Naive thymus-derived CD8-positive, alpha-beta T cell (primary cell): ENCODE results near the gene DCAF15. TPM values are rescaled to one million over a fixed set of nuclear protein-coding genes. Genes with fewer than 3 reads are reported as not detected.
A peak's percentile ranks its signal among the peaks of the same experiment; 100 is the strongest.
"Not testable (repeated sequence)": the region's sequence is repeated elsewhere in the genome, so short reads cannot be mapped to it uniquely, and the experiment has no call there.

ENCODE experiments used
- ATAC-seq, 2 donors: fragments of 150-1000 bp; cut with Tn5 transposase in 1 of 2; sonication (Bioruptor Pico), chemical (Tn5 transposase) in 1 of 2; 1 replicate in 1 of 2; 2 replicates in 1 of 2; pipeline ENCODE4 v1.10.0; 2021; ENCODE audit warnings: mild to moderate bottlenecking in 2 of 2, moderate library complexity in 2 of 2
- POLR2A ChIA-PET: fragments of 350-600 bp; sonication (Branson Sonifier 250); formaldehyde crosslinking; loops from one replicate; lab custom pipeline; 2021; ENCODE audit warnings: antibody characterized with exemption; lab: Charles Lee
- DNase-seq, 10 donors: peaks; one replicate each; pipeline versions ENCODE4 v3.0.0 to v3.0.0-alpha.2; 2020 to 2022
- H3K27ac Mint-ChIP-seq, 10 donors: one replicate each; pipeline ENCODE4 v1.8.0; 2020 to 2022; ENCODE audit warnings: mild to moderate bottlenecking in 10 of 10, mixed read lengths in 10 of 10, moderate library complexity in 4 of 10, inconsistent platforms in 1 of 10
- H3K27me3 Mint-ChIP-seq, 5 donors: one replicate each; pipeline ENCODE4 v1.8.0; 2021 to 2022; ENCODE audit warnings: mixed read lengths in 5 of 5
- H3K36me3 Mint-ChIP-seq, 3 donors: one replicate each; pipeline ENCODE4 v1.8.0; 2020 to 2022; ENCODE audit warnings: mixed read lengths in 3 of 3, mild to moderate bottlenecking in 2 of 3, inconsistent platforms in 1 of 3
- H3K4me1 Mint-ChIP-seq, 4 donors: one replicate each; pipeline ENCODE4 v1.8.0; 2021 to 2022; ENCODE audit warnings: mixed read lengths in 4 of 4
- H3K4me3 Mint-ChIP-seq, 10 donors: one replicate each; pipeline ENCODE4 v1.8.0; 2020 to 2022; ENCODE audit warnings: mild to moderate bottlenecking in 10 of 10, mixed read lengths in 10 of 10, moderate library complexity in 6 of 10, inconsistent platforms in 1 of 10
- H3K9me3 Mint-ChIP-seq, 9 donors: one replicate each; pipeline ENCODE4 v1.8.0; 2020 to 2022; ENCODE audit warnings: mixed read lengths in 9 of 9, mild to moderate bottlenecking in 3 of 9, inconsistent platforms in 1 of 9, moderate library complexity in 1 of 9
- polyA plus RNA-seq, 3 donors: library from polyadenylated mRNA; unstranded; fragments of 300-500 nt; fragmentation: Illumina TruSeq; gene quantifications; one replicate each; pipeline ENCODE4 v1.2.3, GENCODE V29; 2021
- total RNA-seq, 8 experiments: library from RNA in 2 of 8; stranded (reverse) in 2 of 8; gene quantifications; one replicate each; pipeline ENCODE4 v1.2.3 and lab custom pipeline; 2021 to 2026

Gene DCAF15
- total and polyA plus RNA-seq, 5 experiments from 2014 or later: 2.9 to 93.6 (median 6.0) TPM

- H3K4me3 Mint-ChIP-seq: no peak overlapping the region
- H3K9me3 Mint-ChIP-seq: no peaks in the 10 kb centered on the region
- peak in 1 of 2 donors; percentile 7 for ATAC-seq
- H3K4me1 Mint-ChIP-seq: peaks cover 0 to 13% (median under 1%) of the 10 kb centered on the region in 4 donors
- POLR2A ChIA-PET: interaction anchor here (1.2 to 4.4 kb wide), 3 partner anchors 10 to 68 kb away, joined by 4 to 19 read pairs (median 5); partner anchors contain the start of genes DCAF15 and IL27RA
- no peaks in the 10 kb centered on the region for H3K27me3 Mint-ChIP-seq
- peaks cover 0 to 50% (median 8%) of the 10 kb centered on the region in 3 donors for H3K36me3 Mint-ChIP-seq
- H3K27ac Mint-ChIP-seq: no peak overlapping the region
- no peak for DNase-seq
These were observed 10.6 kb downstream of the DCAF15 start for GRCh38 chr19:13962699-13963602.

- peaks cover 0 to 8% (median under 1%) of the 10 kb centered on the region in 4 donors for H3K4me1 Mint-ChIP-seq
- H3K36me3 Mint-ChIP-seq: peaks cover 0 to 47% (median 8%) of the 10 kb centered on the region in 3 donors
- H3K4me3 Mint-ChIP-seq: no peak overlapping the region
- no peaks in the 10 kb centered on the region for H3K27me3 Mint-ChIP-seq
- no peaks in the 10 kb centered on the region for H3K9me3 Mint-ChIP-seq
- DNase-seq (no peak), ATAC-seq (peak in 1 of 2 donors; percentile 5)
- POLR2A ChIA-PET: interaction anchor here (2.1 to 4.4 kb wide), 2 partner anchors 39 to 68 kb away, joined by 5 to 19 read pairs; partner anchors contain the start of gene IL27RA
- no peak overlapping the region for H3K27ac Mint-ChIP-seq
These were observed 11.3 kb downstream of the DCAF15 start for GRCh38 chr19:13963603-13964105.

GRCh38 chr19:13964776-13965175, 12.5 kb downstream of the DCAF15 start:
- peak overlapping the region in 6 of 10 donors; percentile 25 to 83 (median 54) for H3K27ac Mint-ChIP-seq
- peaks cover 0 to 3% (median 0%) of the 10 kb centered on the region in 4 donors for H3K4me1 Mint-ChIP-seq
- H3K9me3 Mint-ChIP-seq: no peaks in the 10 kb centered on the region
- no peak for DNase-seq
- no peak for ATAC-seq
- no peaks in the 10 kb centered on the region for H3K27me3 Mint-ChIP-seq
- H3K4me3 Mint-ChIP-seq: no peak overlapping the region
- H3K36me3 Mint-ChIP-seq: peaks cover 0 to 53% (median 15%) of the 10 kb centered on the region in 3 donors
- POLR2A ChIA-PET: no interaction called here

- Mint-ChIP-seq H3K27ac (peak overlapping the region in 3 of 10 donors; percentile 47 to 83 (median 62)), H3K27me3 (no peaks in the 10 kb centered on the region), H3K4me1 (no peaks in the 10 kb centered on the region), H3K36me3 (peaks cover 0 to 49% (median 16%) of the 10 kb centered on the region in 3 donors), H3K9me3 (no peaks in the 10 kb centered on the region), H3K4me3 (no peak overlapping the region)
- ATAC-seq (no peak), DNase-seq (no peak)
- POLR2A ChIA-PET: no interaction called here
These were observed 13.1 kb downstream of the DCAF15 start for GRCh38 chr19:13965377-13965896.

- DNase-seq: no peak
- Mint-ChIP-seq H3K27ac (peak overlapping the region in 1 of 10 donors; percentile 59), H3K27me3 (no peaks in the 10 kb centered on the region), H3K4me1 (no peaks in the 10 kb centered on the region), H3K4me3 (no peak overlapping the region), H3K9me3 (no peaks in the 10 kb centered on the region), H3K36me3 (peaks cover 0 to 50% (median 14%) of the 10 kb centered on the region in 3 donors)
- POLR2A ChIA-PET: no interaction called here
- ATAC-seq: no peak
These were observed 13.8 kb downstream of the DCAF15 start for GRCh38 chr19:13965926-13966683.

GRCh38 chr19:13966684-13967128, 14.4 kb downstream of the DCAF15 start:
- Mint-ChIP-seq H3K27me3 (no peaks in the 10 kb centered on the region), H3K4me1 (no peaks in the 10 kb centered on the region), H3K36me3 (peaks cover 0 to 47% (median 12%) of the 10 kb centered on the region in 3 donors), H3K9me3 (no peaks in the 10 kb centered on the region), H3K27ac (no peak overlapping the region), H3K4me3 (no peak overlapping the region)
- ATAC-seq: no peak
- DNase-seq: no peak
- POLR2A ChIA-PET: interaction anchor here (0.7 to 0.9 kb wide), 2 partner anchors 9 to 163 kb away, joined by 3 read pairs; no protein-coding TSS in a partner anchor

GRCh38 chr19:13967206-13967605, 14.9 kb downstream of the DCAF15 start:
- H3K4me1 Mint-ChIP-seq, H3K9me3 Mint-ChIP-seq, DNase-seq, H3K4me3 Mint-ChIP-seq, ATAC-seq, H3K27me3 Mint-ChIP-seq: not testable (repeated sequence)
- POLR2A ChIA-PET: interaction anchor here (0.7 to 0.9 kb wide), 2 partner anchors 9 to 162 kb away, joined by 3 read pairs; no protein-coding TSS in a partner anchor
- peaks cover 0 to 47% (median 12%) of the 10 kb centered on the region in 3 donors for H3K36me3 Mint-ChIP-seq
- peak overlapping the region in 2 of 10 donors; percentile 11 to 46 for H3K27ac Mint-ChIP-seq

GRCh38 chr19:13968383-13968935, 16.1 kb downstream of the DCAF15 start:
- no peak for DNase-seq
- H3K4me1 Mint-ChIP-seq: peaks cover 0 to 4% (median 0%) of the 10 kb centered on the region in 4 donors
- no peak overlapping the region for H3K27ac Mint-ChIP-seq
- ATAC-seq: no peak
- H3K4me3 Mint-ChIP-seq: no peak overlapping the region
- no peaks in the 10 kb centered on the region for H3K27me3 Mint-ChIP-seq
- POLR2A ChIA-PET: interaction anchor here (0.7 to 1.7 kb wide), 3 partner anchors 9 to 38 kb away, joined by 3 to 6 read pairs (median 3); partner anchors contain the start of gene RFX1
- H3K9me3 Mint-ChIP-seq: no peaks in the 10 kb centered on the region
- peaks cover 0 to 50% (median 12%) of the 10 kb centered on the region in 3 donors for H3K36me3 Mint-ChIP-seq

- peaks cover 2 to 9% (median 3%) of the 10 kb centered on the region in 4 donors for H3K4me1 Mint-ChIP-seq
- DNase-seq (no peak), ATAC-seq (no peak)
- H3K9me3 Mint-ChIP-seq: no peaks in the 10 kb centered on the region
- H3K4me3 Mint-ChIP-seq: no peak overlapping the region
- peaks cover 0 to 52% (median 12%) of the 10 kb centered on the region in 3 donors for H3K36me3 Mint-ChIP-seq
- H3K27ac Mint-ChIP-seq: peak overlapping the region in 1 of 10 donors; percentile 28
- no peaks in the 10 kb centered on the region for H3K27me3 Mint-ChIP-seq
- POLR2A ChIA-PET: interaction anchor here (0.7 to 1.7 kb wide), 5 partner anchors 10 to 406 kb away, joined by 3 to 6 read pairs (median 4); no protein-coding TSS in a partner anchor
These were observed 16.7 kb downstream of the DCAF15 start for GRCh38 chr19:13968999-13969398.

GRCh38 chr19:13969897-13970296, 17.6 kb downstream of the DCAF15 start:
- no peaks in the 10 kb centered on the region for H3K27me3 Mint-ChIP-seq
- H3K9me3 Mint-ChIP-seq: no peaks in the 10 kb centered on the region
- H3K36me3 Mint-ChIP-seq: peaks cover 0 to 48% (median 8%) of the 10 kb centered on the region in 3 donors
- H3K4me1 Mint-ChIP-seq: peaks cover 6 to 16% (median 9%) of the 10 kb centered on the region in 4 donors
- H3K4me3 Mint-ChIP-seq: no peak overlapping the region
- H3K27ac Mint-ChIP-seq: no peak overlapping the region
- POLR2A ChIA-PET: interaction anchor here (1.0 to 1.4 kb wide), 5 partner anchors 10 to 88 kb away, joined by 3 to 6 read pairs (median 4); no protein-coding TSS in a partner anchor
- ATAC-seq: no peak
- DNase-seq: no peak

- not testable (repeated sequence) for ATAC-seq, DNase-seq, H3K9me3 Mint-ChIP-seq, H3K4me3 Mint-ChIP-seq, H3K27me3 Mint-ChIP-seq, H3K27ac Mint-ChIP-seq
- H3K4me1 Mint-ChIP-seq: peaks cover 6 to 29% (median 16%) of the 10 kb centered on the region in 4 donors
- POLR2A ChIA-PET: interaction anchor here (0.6 to 24.8 kb wide), 4 partner anchors 30 to 1290 kb away, joined by 3 to 481 read pairs (median 4); partner anchors contain the start of genes DHPS, IL27RA, RFX1 and RLN3
- peaks cover 0 to 48% (median 8%) of the 10 kb centered on the region in 3 donors for H3K36me3 Mint-ChIP-seq
These were observed 19.6 kb downstream of the DCAF15 start for GRCh38 chr19:13971868-13972267.
